ENCODE measurements around the gene ARHGAP24. TPM values are rescaled to one million over a fixed set of nuclear protein-coding genes. Genes with fewer than 3 reads are reported as not detected.

The ARHGAP24 gene
- total and polyA plus RNA-seq, 10 of the 15 experiments (the other 5 are each of a cell fraction or from before 2014, with no cell fraction given) = 0.10 to 4.2 (median 0.52) TPM

- in situ Hi-C loops (cut with MboI) (no loop called here), intact Hi-C loops (cut with micrococcal nuclease; ENCODE audit: unreplicated experiment) (no loop called here)
- Histone ChIP-seq H3K36me3 (ENCODE audit: control insufficient read depth in 2 of 2, insufficient read depth in 2 of 2, low read length in 1 of 2) (no peaks in the 10 kb centered on the region), H3K4me3 (no peak overlapping the region), H4K20me1 (ENCODE audit: control insufficient read depth, insufficient read depth) (no peaks in the 10 kb centered on the region), H3K9me3 (replicated peaks; ENCODE audit: control insufficient read depth, insufficient read depth, low read length) (no peaks in the 10 kb centered on the region), H3K9ac (ENCODE audit: control insufficient read depth, insufficient read depth, low read length) (no peak overlapping the region), H3K79me2 (ENCODE audit: control insufficient read depth, insufficient read depth, low read length) (no peaks in the 10 kb centered on the region), H3K4me1 (ENCODE audit: control insufficient read depth, insufficient read depth, low read length) (no peaks in the 10 kb centered on the region), H2AFZ (ENCODE audit: control insufficient read depth, low read depth, low read length) (no peak overlapping the region), H3K27ac (ENCODE audit: control insufficient read depth, insufficient read depth) (no peak overlapping the region), H3K4me2 (ENCODE audit: control insufficient read depth, insufficient read depth) (no peak overlapping the region), H3K27me3 (replicated peaks in 1 of 2; ENCODE audit: control insufficient read depth in 2 of 2, insufficient read depth in 2 of 2, low read length in 1 of 2) (no peaks in the 10 kb centered on the region)
- ChIA-PET SMC1A (ENCODE audit: uncharacterized antibody, unreplicated experiment) (interaction anchor here (1.2 kb wide), 1 partner anchor 42 kb away, joined by 4 read pairs; no protein-coding TSS in a partner anchor), POLR2A (no interaction called here), CTCF (no interaction called here), RAD21 (ENCODE audit: unreplicated experiment) (no interaction called here)
- ATAC-seq = no peak; the same call in 1 of the 3 replicates
- TF ChIP-seq MEF2A (IDR thresholded peaks at IDR 0.05; ENCODE audit: insufficient read depth, low read depth, low read length) = no peak
- no peak for TF ChIP-seq MLLT1 (IDR thresholded peaks at IDR 0.05)
- TF ChIP-seq SMARCA5 (IDR thresholded peaks at IDR 0.05) = no peak
- no peak for TF ChIP-seq RUNX3 (IDR thresholded peaks at IDR 0.05; ENCODE audit: low read length)
- no peak for TF ChIP-seq CHD1 (IDR thresholded peaks at IDR 0.05; ENCODE audit: low read depth, low read length)
- 0 out of 2 replicates have a peak, but pooled peaks have one; percentile 15 for TF ChIP-seq MXI1 (IDR thresholded peaks at IDR 0.05; ENCODE audit: low read depth, low read length)
- no peak for TF ChIP-seq NFXL1 (IDR thresholded peaks at IDR 0.05; ENCODE audit: borderline replicate concordance)
- TF ChIP-seq ATF3 (IDR thresholded peaks at IDR 0.05; ENCODE audit: borderline replicate concordance, extremely low read depth, low read depth, low read length) = no peak
- TF ChIP-seq RAD51 (IDR thresholded peaks at IDR 0.05) = no peak
- 0 out of 4 replicates have a peak, but pooled peaks of 1 of the 2 experiments have one; percentile 17 for TF ChIP-seq BHLHE40 (IDR thresholded peaks at IDR 0.05; ENCODE audit: borderline replicate concordance in 1 of 2, low read depth in 2 of 2, low read length in 1 of 2)
- TF ChIP-seq RELA (IDR thresholded peaks at IDR 0.05; ENCODE audit: borderline replicate concordance, partially characterized antibody) = no peak
- no peak for FAIRE-seq
- WGBS (ENCODE audit: insufficient coverage, insufficient replicate concordance, low lambda C conversion rate, missing lambda C conversion rate) = 29% methylated on average over 6 of the region's 6 CpGs
- no TSS peak for BruUV-seq (replicated peaks)
- no peak for DNase-seq (ENCODE audit: low read depth, low spot score)
Observed at GRCh38 chr4:85448906-85449890, 25.8 kb upstream of the ARHGAP24 start.
